CD4-positive, alpha-beta memory T cell (primary cell): ENCODE measurements around the gene NWD2. TPM values are rescaled to one million over a fixed set of nuclear protein-coding genes. Genes with fewer than 3 reads are reported as not detected.

Experiments
- CTCF ChIA-PET: fragments of 350-600 bp; sonication (Branson Sonifier 250); formaldehyde crosslinking; loops from one replicate; lab custom pipeline; 2021; ENCODE audit warnings: inconsistent platforms; ENCODE audit not compliant: partially characterized antibody; lab: Charles Lee
- POLR2A ChIA-PET: fragments of 350-600 bp; sonication (Branson Sonifier 250); formaldehyde crosslinking; loops from one replicate; lab custom pipeline; 2021; ENCODE audit not compliant: partially characterized antibody; lab: Charles Lee
- DNase-seq, 5 donors: peaks; one replicate each; pipeline versions ENCODE4 v3.0.0 to v3.0.0-alpha.2; 2020 to 2022; ENCODE audit warnings: mixed read lengths in 1 of 5
- H3K27ac ChIP-seq: one replicate; pipeline ENCODE4 v1.7.0; 2013; ENCODE audit warnings: low read depth, low read length
- H3K27me3 ChIP-seq: 2 replicates; pipeline ENCODE4 v1.7.0; 2013; ENCODE audit warnings: mild to moderate bottlenecking, low read length, moderate library complexity; ENCODE audit not compliant: insufficient read depth
- H3K36me3 ChIP-seq: 2 replicates; pipeline ENCODE4 v1.7.0; 2013; ENCODE audit warnings: mild to moderate bottlenecking, low read length, moderate library complexity; ENCODE audit not compliant: insufficient read depth
- H3K4me1 ChIP-seq: 2 replicates; pipeline ENCODE4 v1.7.0; 2013; ENCODE audit warnings: mild to moderate bottlenecking, low read length, moderate library complexity; ENCODE audit not compliant: insufficient read depth
- H3K4me3 ChIP-seq, 2 donors: one replicate each; pipeline ENCODE4 v1.7.0; 2013; ENCODE audit warnings: low read length in 2 of 2, mild to moderate bottlenecking in 1 of 2
- H3K9me3 ChIP-seq, 2 donors: one replicate each; pipeline ENCODE4 v1.7.0; 2013; ENCODE audit warnings: low read length in 2 of 2, control low read depth in 1 of 2; ENCODE audit not compliant: control insufficient read depth in 1 of 2
- H3K27ac Mint-ChIP-seq, 7 donors: one replicate each; pipeline ENCODE4 v1.8.0; 2020 to 2021; ENCODE audit warnings: mixed read lengths in 7 of 7, mild to moderate bottlenecking in 6 of 7, inconsistent platforms in 3 of 7, moderate library complexity in 3 of 7
- H3K27me3 Mint-ChIP-seq, 2 donors: one replicate each; pipeline ENCODE4 v1.8.0; 2020 to 2021; ENCODE audit warnings: mixed read lengths in 2 of 2
- H3K36me3 Mint-ChIP-seq, 2 donors: one replicate each; pipeline ENCODE4 v1.8.0; 2020 to 2021; ENCODE audit warnings: mixed read lengths in 2 of 2, inconsistent platforms in 1 of 2, mild to moderate bottlenecking in 1 of 2
- H3K4me1 Mint-ChIP-seq, 4 donors: one replicate each; pipeline ENCODE4 v1.8.0; 2020 to 2021; ENCODE audit warnings: mixed read lengths in 4 of 4, mild to moderate bottlenecking in 1 of 4
- H3K4me3 Mint-ChIP-seq, 8 donors: one replicate each; pipeline ENCODE4 v1.8.0; 2020 to 2021; ENCODE audit warnings: mixed read lengths in 8 of 8, mild to moderate bottlenecking in 7 of 8, moderate library complexity in 6 of 8, inconsistent platforms in 3 of 8
- H3K9me3 Mint-ChIP-seq, 8 donors: one replicate each; pipeline ENCODE4 v1.8.0; 2020 to 2021; ENCODE audit warnings: mixed read lengths in 8 of 8, mild to moderate bottlenecking in 5 of 8, inconsistent platforms in 3 of 8, moderate library complexity in 1 of 8
- intact Hi-C: fragments of 100-400 bp; cut with micrococcal nuclease; formaldehyde crosslinking; loops from one replicate; pipeline ENCODE4 v1.15.1; 2023
- polyA plus RNA-seq, 2 donors: library from polyadenylated mRNA; unstranded; fragments of 300-500 nt; fragmentation: Illumina TruSeq; gene quantifications; one replicate each; pipeline ENCODE4 v1.2.3, GENCODE V29; 2021
- total RNA-seq, 2 experiments: library from RNA; stranded (reverse); gene quantifications; one replicate each; pipeline ENCODE4 v1.2.3, GENCODE V29; 2021

The NWD2 gene
- total and polyA plus RNA-seq, 4 experiments from 2014 or later: not detected

- no peak for DNase-seq
- ChIA-PET POLR2A (no interaction called here), CTCF (no interaction called here)
- Histone ChIP-seq H3K9me3 (no peaks in the 10 kb centered on the region), H3K36me3 (no peaks in the 10 kb centered on the region), H3K27me3 (no peaks in the 10 kb centered on the region), H3K27ac (no peak overlapping the region), H3K4me1 (no peaks in the 10 kb centered on the region), H3K4me3 (no peak overlapping the region)
- peaks cover 16 to 19% of the 10 kb centered on the region in 2 donors for H3K27me3 Mint-ChIP-seq
- no peaks in the 10 kb centered on the region for H3K4me1 Mint-ChIP-seq
- intact Hi-C loops: no loop called here
- peaks cover 0 to 6% (median 0%) of the 10 kb centered on the region in 8 donors for H3K9me3 Mint-ChIP-seq
- H3K27ac Mint-ChIP-seq: no peak overlapping the region
- H3K36me3 Mint-ChIP-seq: no peaks in the 10 kb centered on the region
- no peak overlapping the region for H3K4me3 Mint-ChIP-seq
Measured at GRCh38 chr4:37481547-37482122, 237.1 kb downstream of the NWD2 start.

GRCh38 chr4:37482236-37482913 is 237.8 kb downstream of the NWD2 start:
- POLR2A ChIA-PET: no interaction called here

GRCh38 chr4:37483610-37484009 is 239.1 kb downstream of the NWD2 start:
- ChIA-PET CTCF (no interaction called here), POLR2A (no interaction called here)
- intact Hi-C loops: no loop called here
- Mint-ChIP-seq H3K9me3 (peaks cover 0 to 6% (median under 1%) of the 10 kb centered on the region in 8 donors), H3K27ac (no peak overlapping the region), H3K4me3 (no peak overlapping the region), H3K27me3 (peaks cover 15 to 18% of the 10 kb centered on the region in 2 donors), H3K36me3 (no peaks in the 10 kb centered on the region), H3K4me1 (no peaks in the 10 kb centered on the region)
- no peaks in the 10 kb centered on the region for H3K9me3 ChIP-seq
- H3K4me1 ChIP-seq: no peaks in the 10 kb centered on the region
- no peaks in the 10 kb centered on the region for H3K36me3 ChIP-seq
- no peak overlapping the region for H3K4me3 ChIP-seq
- no peak for DNase-seq
- no peaks in the 10 kb centered on the region for H3K27me3 ChIP-seq
- H3K27ac ChIP-seq: no peak overlapping the region

More at GRCh38 chr4:37482236-37482913, 237.8 kb downstream of the NWD2 start:
- no peak overlapping the region for H3K27ac Mint-ChIP-seq
- Histone ChIP-seq H3K4me3 (no peak overlapping the region), H3K27me3 (no peaks in the 10 kb centered on the region), H3K4me1 (no peaks in the 10 kb centered on the region), H3K27ac (no peak overlapping the region), H3K36me3 (no peaks in the 10 kb centered on the region), H3K9me3 (no peaks in the 10 kb centered on the region)
- peaks cover 0 to 6% (median 0%) of the 10 kb centered on the region in 8 donors for H3K9me3 Mint-ChIP-seq
- H3K4me1 Mint-ChIP-seq: no peaks in the 10 kb centered on the region
- peaks cover 15 to 20% of the 10 kb centered on the region in 2 donors for H3K27me3 Mint-ChIP-seq
- CTCF ChIA-PET: no interaction called here
- H3K36me3 Mint-ChIP-seq: no peaks in the 10 kb centered on the region
- intact Hi-C loops: no loop called here
- no peak overlapping the region for H3K4me3 Mint-ChIP-seq
- DNase-seq: no peak

- no peaks in the 10 kb centered on the region for H3K9me3 ChIP-seq
- Mint-ChIP-seq H3K36me3 (no peaks in the 10 kb centered on the region), H3K9me3 (peaks cover 0 to 6% (median 2%) of the 10 kb centered on the region in 8 donors), H3K27me3 (peaks cover 2 to 10% of the 10 kb centered on the region in 2 donors), H3K27ac (no peak overlapping the region), H3K4me3 (no peak overlapping the region), H3K4me1 (no peaks in the 10 kb centered on the region)
- no peaks in the 10 kb centered on the region for H3K4me1 ChIP-seq
- H3K27me3 ChIP-seq: no peaks in the 10 kb centered on the region
- H3K27ac ChIP-seq: no peak overlapping the region
- intact Hi-C loops: no loop called here
- no peak overlapping the region for H3K4me3 ChIP-seq
- ChIA-PET CTCF (no interaction called here), POLR2A (no interaction called here)
- DNase-seq: no peak
- no peaks in the 10 kb centered on the region for H3K36me3 ChIP-seq
Measured at GRCh38 chr4:37486166-37486565, 241.6 kb downstream of the NWD2 start.

- Mint-ChIP-seq H3K27me3 (peaks cover 0 to 7% of the 10 kb centered on the region in 2 donors), H3K4me1 (no peaks in the 10 kb centered on the region), H3K36me3 (no peaks in the 10 kb centered on the region), H3K9me3 (peaks cover 0 to 6% (median 2%) of the 10 kb centered on the region in 8 donors), H3K27ac (no peak overlapping the region), H3K4me3 (no peak overlapping the region)
- intact Hi-C loops: no loop called here
- no peak for DNase-seq
- POLR2A ChIA-PET: no interaction called here
- H3K9me3 ChIP-seq: no peaks in the 10 kb centered on the region
- H3K27ac ChIP-seq: no peak overlapping the region
- H3K36me3 ChIP-seq: no peaks in the 10 kb centered on the region
- no peaks in the 10 kb centered on the region for H3K27me3 ChIP-seq
- no peak overlapping the region for H3K4me3 ChIP-seq
- CTCF ChIA-PET: no interaction called here
- H3K4me1 ChIP-seq: no peaks in the 10 kb centered on the region
Measured at GRCh38 chr4:37487668-37488067, 243.1 kb downstream of the NWD2 start.

- no peaks in the 10 kb centered on the region for H3K36me3 ChIP-seq
- H3K9me3 Mint-ChIP-seq: peaks cover 0 to 7% (median 4%) of the 10 kb centered on the region in 8 donors
- no peaks in the 10 kb centered on the region for H3K36me3 Mint-ChIP-seq
- no peaks in the 10 kb centered on the region for H3K4me1 Mint-ChIP-seq
- H3K4me3 ChIP-seq: no peak overlapping the region
- H3K27me3 Mint-ChIP-seq: peaks cover 2 to 7% of the 10 kb centered on the region in 2 donors
- ChIA-PET CTCF (no interaction called here), POLR2A (no interaction called here)
- no peak for DNase-seq
- no peak overlapping the region for H3K27ac Mint-ChIP-seq
- no peak overlapping the region for H3K27ac ChIP-seq
- no peaks in the 10 kb centered on the region for H3K27me3 ChIP-seq
- H3K4me1 ChIP-seq: no peaks in the 10 kb centered on the region
- H3K9me3 ChIP-seq: no peaks in the 10 kb centered on the region
- no peak overlapping the region for H3K4me3 Mint-ChIP-seq
- intact Hi-C loops: no loop called here
Measured at GRCh38 chr4:37489697-37490096, 245.2 kb downstream of the NWD2 start.

- Mint-ChIP-seq H3K9me3 (peaks cover 2 to 15% (median 8%) of the 10 kb centered on the region in 8 donors), H3K27ac (no peak overlapping the region), H3K4me3 (no peak overlapping the region), H3K4me1 (no peaks in the 10 kb centered on the region), H3K36me3 (no peaks in the 10 kb centered on the region), H3K27me3 (peaks cover 2 to 7% of the 10 kb centered on the region in 2 donors)
- intact Hi-C loops: no loop called here
- Histone ChIP-seq H3K9me3 (no peaks in the 10 kb centered on the region), H3K4me1 (no peaks in the 10 kb centered on the region), H3K4me3 (no peak overlapping the region), H3K27me3 (no peaks in the 10 kb centered on the region), H3K36me3 (no peaks in the 10 kb centered on the region), H3K27ac (no peak overlapping the region)
- DNase-seq: no peak
- CTCF ChIA-PET: no interaction called here
- POLR2A ChIA-PET: no interaction called here
Measured at GRCh38 chr4:37490391-37491347, 246.1 kb downstream of the NWD2 start.
